Loucy (cell line): ENCODE results near the gene SPATA13.
"Not testable (repeated sequence)": the region's sequence is repeated elsewhere in the genome, so short reads cannot be mapped to it uniquely, and the experiment has no call there.

Experiments used
- H2AFZ ChIP-seq: fragments of 200-600 bp; sonication (generic); 2 replicates; pipeline ENCODE4 v1.6.0; 2016; ENCODE audit warnings: antibody characterized with exemption, mild to moderate bottlenecking, low read length, moderate library complexity
- H3F3A ChIP-seq: fragments of 200-600 bp; 2 replicates; pipeline ENCODE4 v1.6.0; 2016; ENCODE audit warnings: antibody characterized with exemption, low read depth, mild to moderate bottlenecking
- H3K27me3 ChIP-seq: fragments of 200-600 bp; sonication (generic); 2 replicates; pipeline ENCODE4 v1.6.1; 2014; ENCODE audit warnings: low read length, mild to moderate bottlenecking; ENCODE audit not compliant: insufficient read depth, poor library complexity, severe bottlenecking
- H3K36me3 ChIP-seq: fragments of 200-600 bp; sonication (generic); 2 replicates; pipeline ENCODE4 v1.6.1; 2016; ENCODE audit warnings: low read length; ENCODE audit not compliant: insufficient read depth
- H3K4me1 ChIP-seq: fragments of 200-600 bp; sonication (generic); 2 replicates; pipeline ENCODE4 v1.5.1; 2014; ENCODE audit warnings: low read length, mild to moderate bottlenecking; ENCODE audit not compliant: insufficient read depth, poor library complexity, severe bottlenecking
- H3K4me2 ChIP-seq: fragments of 200-600 bp; sonication (generic); 2 replicates; pipeline ENCODE4 v1.6.0; 2014; ENCODE audit warnings: antibody characterized with exemption, low read length, low read depth, mild to moderate bottlenecking; ENCODE audit not compliant: poor library complexity, severe bottlenecking
- H3K4me3 ChIP-seq: fragments of 200-600 bp; sonication (generic); 2 replicates; pipeline ENCODE4 v1.5.1; 2014; ENCODE audit warnings: low read length, mild to moderate bottlenecking, mixed read lengths; ENCODE audit not compliant: poor library complexity, severe bottlenecking
- H3K79me2 ChIP-seq: fragments of 200-600 bp; sonication (generic); 2 replicates; pipeline ENCODE4 v1.6.1; 2014; ENCODE audit warnings: low read length; ENCODE audit not compliant: insufficient read depth
- H3K9ac ChIP-seq: fragments of 200-600 bp; sonication (generic); 2 replicates; pipeline ENCODE4 v1.6.0; 2014; ENCODE audit warnings: mild to moderate bottlenecking, low read depth, low read length, moderate library complexity; ENCODE audit not compliant: poor library complexity, severe bottlenecking
- H3K9me2 ChIP-seq: fragments of 200-600 bp; sonication (generic); replicated peaks from 2 replicates; pipeline ENCODE4 v1.6.1; 2016; ENCODE audit warnings: low read depth, low read length, mixed read lengths
- H3K9me3 ChIP-seq: fragments of 200-600 bp; sonication (generic); 2 replicates; pipeline ENCODE4 v1.6.1; 2014; ENCODE audit warnings: mild to moderate bottlenecking, antibody characterized with exemption, low read length, low read depth; ENCODE audit not compliant: insufficient read depth
- H4K20me1 ChIP-seq: fragments of 200-600 bp; sonication (generic); 2 replicates; pipeline ENCODE4 v1.6.0; 2014; ENCODE audit warnings: antibody characterized with exemption, low read length, mild to moderate bottlenecking; ENCODE audit not compliant: insufficient read depth, poor library complexity, severe bottlenecking
- EZH2phosphoT487 ChIP-seq: fragments of 200-600 bp; IDR thresholded peaks from 2 replicates; pipeline ENCODE4 v1.6.1; 2018; ENCODE audit warnings: antibody characterized with exemption, mild to moderate bottlenecking, moderate library complexity, borderline replicate concordance
- TF ChIP-seq, protein P1 (sequence below): fragments of 200-600 bp; sonication (generic); conservative IDR thresholded peaks from 2 replicates; pipeline ENCODE4 v1.5.1; 2014; ENCODE audit warnings: mild to moderate bottlenecking, antibody characterized with exemption, low read length

Gene SPATA13

DNA sequence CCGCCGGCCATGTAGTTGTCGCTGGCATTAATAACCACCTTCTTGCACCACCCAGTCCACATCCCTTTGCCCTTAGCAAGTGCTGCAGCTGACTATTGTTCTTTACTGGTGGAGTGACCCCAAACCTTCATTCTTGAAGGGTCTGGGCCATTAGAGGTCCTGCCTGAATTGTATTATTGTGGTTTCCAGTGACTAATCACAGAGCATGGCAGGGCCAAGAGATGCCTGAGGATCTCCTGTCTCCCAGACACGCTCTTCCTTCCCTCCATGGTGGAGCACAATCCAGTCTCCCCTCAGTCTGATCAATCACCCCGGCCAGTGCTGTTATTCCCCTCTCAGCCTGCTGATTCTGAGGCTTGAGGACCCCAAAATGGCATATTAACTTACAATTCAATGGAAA lies 187.9 kb downstream of the SPATA13 start:
- no peaks in the 10 kb centered on the region for H3F3A ChIP-seq
- H3K4me2 ChIP-seq: no peak overlapping the region
- no peaks in the 10 kb centered on the region for H3K36me3 ChIP-seq
- H3K27me3 ChIP-seq: no peaks in the 10 kb centered on the region
- H3K4me1 ChIP-seq: no peaks in the 10 kb centered on the region
- no peak overlapping the region for H3K4me3 ChIP-seq
- no peaks in the 10 kb centered on the region for H4K20me1 ChIP-seq
- TF ChIP-seq EZH2phosphoT487: no peak
- TF ChIP-seq, protein P1, sequence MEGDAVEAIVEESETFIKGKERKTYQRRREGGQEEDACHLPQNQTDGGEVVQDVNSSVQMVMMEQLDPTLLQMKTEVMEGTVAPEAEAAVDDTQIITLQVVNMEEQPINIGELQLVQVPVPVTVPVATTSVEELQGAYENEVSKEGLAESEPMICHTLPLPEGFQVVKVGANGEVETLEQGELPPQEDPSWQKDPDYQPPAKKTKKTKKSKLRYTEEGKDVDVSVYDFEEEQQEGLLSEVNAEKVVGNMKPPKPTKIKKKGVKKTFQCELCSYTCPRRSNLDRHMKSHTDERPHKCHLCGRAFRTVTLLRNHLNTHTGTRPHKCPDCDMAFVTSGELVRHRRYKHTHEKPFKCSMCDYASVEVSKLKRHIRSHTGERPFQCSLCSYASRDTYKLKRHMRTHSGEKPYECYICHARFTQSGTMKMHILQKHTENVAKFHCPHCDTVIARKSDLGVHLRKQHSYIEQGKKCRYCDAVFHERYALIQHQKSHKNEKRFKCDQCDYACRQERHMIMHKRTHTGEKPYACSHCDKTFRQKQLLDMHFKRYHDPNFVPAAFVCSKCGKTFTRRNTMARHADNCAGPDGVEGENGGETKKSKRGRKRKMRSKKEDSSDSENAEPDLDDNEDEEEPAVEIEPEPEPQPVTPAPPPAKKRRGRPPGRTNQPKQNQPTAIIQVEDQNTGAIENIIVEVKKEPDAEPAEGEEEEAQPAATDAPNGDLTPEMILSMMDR: no peak
- no peaks in the 10 kb centered on the region for H3K9me3 ChIP-seq
- H2AFZ ChIP-seq: no peak overlapping the region
- H3K9me2 ChIP-seq: no peaks in the 10 kb centered on the region
- no peaks in the 10 kb centered on the region for H3K79me2 ChIP-seq
- H3K9ac ChIP-seq: no peak overlapping the region

DNA sequence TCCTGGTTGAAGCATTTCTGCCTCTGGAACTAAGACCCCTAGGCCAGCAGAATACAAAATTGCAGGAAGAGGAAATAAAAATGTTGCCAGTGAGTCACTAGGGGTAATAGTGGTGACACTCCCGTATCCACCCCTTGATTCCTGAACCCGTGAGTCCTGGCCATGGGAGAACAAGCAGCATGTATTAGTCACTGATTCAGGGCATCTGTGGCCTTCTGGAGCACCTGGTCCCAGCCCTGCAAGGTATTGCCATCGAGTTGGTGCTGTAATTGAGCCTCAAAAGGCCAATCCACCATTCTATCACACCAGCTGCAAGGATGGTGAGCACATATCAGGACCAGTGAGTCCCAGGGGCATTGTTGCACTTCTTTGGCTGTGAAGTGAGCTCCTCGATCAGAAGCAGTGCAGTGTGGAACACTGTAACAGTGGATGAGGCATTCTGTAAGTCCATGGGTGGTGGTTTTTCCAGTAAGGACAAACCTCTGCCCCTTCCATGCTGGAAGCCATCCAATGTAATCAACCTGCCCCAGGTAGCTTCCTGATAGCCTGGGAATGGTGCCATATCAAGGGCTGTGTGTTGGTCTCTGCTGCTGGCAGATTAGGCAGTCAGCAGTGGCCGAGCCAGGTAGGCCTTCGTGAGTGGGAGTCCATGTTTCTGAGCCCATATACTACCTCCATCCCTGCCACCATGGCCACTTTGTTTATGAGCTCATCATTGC lies 188.4 kb downstream of the SPATA13 start:
- H4K20me1 ChIP-seq: no peaks in the 10 kb centered on the region
- no peak overlapping the region for H2AFZ ChIP-seq
- H3K4me3 ChIP-seq: no peak overlapping the region
- H3K9me2 ChIP-seq: no peaks in the 10 kb centered on the region
- H3K36me3 ChIP-seq: no peaks in the 10 kb centered on the region
- no peak for TF ChIP-seq EZH2phosphoT487
- TF ChIP-seq, protein P1: no peak
- no peaks in the 10 kb centered on the region for H3K27me3 ChIP-seq
- H3F3A ChIP-seq: no peaks in the 10 kb centered on the region
- no peak overlapping the region for H3K9ac ChIP-seq
- H3K9me3 ChIP-seq: no peaks in the 10 kb centered on the region
- no peaks in the 10 kb centered on the region for H3K79me2 ChIP-seq
- no peak overlapping the region for H3K4me2 ChIP-seq
- no peaks in the 10 kb centered on the region for H3K4me1 ChIP-seq

DNA sequence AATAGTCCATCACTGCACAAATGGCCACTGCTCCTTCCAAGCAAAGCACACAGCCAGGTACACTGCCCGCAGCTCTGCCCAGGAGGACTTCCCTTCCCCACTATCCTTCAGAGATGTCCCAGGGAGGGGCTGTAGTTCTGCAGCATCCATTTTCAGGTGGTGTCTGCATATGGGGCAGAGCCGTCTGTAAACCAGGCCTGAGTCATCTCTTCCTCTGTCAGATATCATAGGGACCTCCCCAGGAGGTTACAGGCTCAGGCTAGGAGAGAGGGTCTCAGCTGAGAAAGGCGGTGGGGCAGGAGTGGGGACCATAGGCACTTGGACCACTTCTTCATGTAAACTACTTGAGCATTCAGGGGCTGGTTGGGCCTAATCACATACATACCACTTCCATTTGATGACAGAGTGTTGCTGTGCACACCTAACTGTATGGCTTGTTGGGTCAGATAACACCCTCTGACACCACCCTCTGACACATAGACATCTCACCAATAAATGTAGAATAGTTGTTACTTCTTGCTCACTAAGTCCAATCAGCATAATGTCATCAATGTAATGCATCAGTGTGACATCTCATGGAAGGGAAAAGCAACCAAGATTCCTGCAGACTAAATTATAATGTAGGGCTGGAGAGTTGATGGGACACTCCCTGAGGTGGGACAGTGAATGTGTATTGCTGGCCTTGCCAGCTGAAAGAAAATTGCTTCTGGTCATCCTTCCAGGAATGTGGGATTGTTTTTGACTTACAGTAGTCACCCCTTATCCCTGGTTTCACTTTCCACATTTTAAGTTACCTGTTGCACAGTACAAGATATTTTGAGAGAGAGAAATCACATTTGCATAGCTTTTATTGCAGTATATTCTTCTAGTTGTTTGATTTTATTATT lies 189.5 kb downstream of the SPATA13 start:
- H3K36me3 ChIP-seq, H3K9me3 ChIP-seq, H3K79me2 ChIP-seq, H3K4me3 ChIP-seq, H4K20me1 ChIP-seq, H3K4me2 ChIP-seq, H3K9me2 ChIP-seq, H3F3A ChIP-seq, H3K27me3 ChIP-seq, H3K9ac ChIP-seq, H2AFZ ChIP-seq, H3K4me1 ChIP-seq: not testable (repeated sequence)
